Measurements from ENCODE around the gene EVPL.

- TF ChIP-seq, protein P1, sequence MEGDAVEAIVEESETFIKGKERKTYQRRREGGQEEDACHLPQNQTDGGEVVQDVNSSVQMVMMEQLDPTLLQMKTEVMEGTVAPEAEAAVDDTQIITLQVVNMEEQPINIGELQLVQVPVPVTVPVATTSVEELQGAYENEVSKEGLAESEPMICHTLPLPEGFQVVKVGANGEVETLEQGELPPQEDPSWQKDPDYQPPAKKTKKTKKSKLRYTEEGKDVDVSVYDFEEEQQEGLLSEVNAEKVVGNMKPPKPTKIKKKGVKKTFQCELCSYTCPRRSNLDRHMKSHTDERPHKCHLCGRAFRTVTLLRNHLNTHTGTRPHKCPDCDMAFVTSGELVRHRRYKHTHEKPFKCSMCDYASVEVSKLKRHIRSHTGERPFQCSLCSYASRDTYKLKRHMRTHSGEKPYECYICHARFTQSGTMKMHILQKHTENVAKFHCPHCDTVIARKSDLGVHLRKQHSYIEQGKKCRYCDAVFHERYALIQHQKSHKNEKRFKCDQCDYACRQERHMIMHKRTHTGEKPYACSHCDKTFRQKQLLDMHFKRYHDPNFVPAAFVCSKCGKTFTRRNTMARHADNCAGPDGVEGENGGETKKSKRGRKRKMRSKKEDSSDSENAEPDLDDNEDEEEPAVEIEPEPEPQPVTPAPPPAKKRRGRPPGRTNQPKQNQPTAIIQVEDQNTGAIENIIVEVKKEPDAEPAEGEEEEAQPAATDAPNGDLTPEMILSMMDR (IDR thresholded peaks at IDR 0.05; ENCODE audit: extremely low read depth in 1 of 2, insufficient read depth in 1 of 2, low read depth in 1 of 2, low read length in 2 of 2) = no peak
- no peak for TF ChIP-seq FOS (IDR thresholded peaks at IDR 0.05; ENCODE audit: borderline replicate concordance, insufficient read depth, low read length)
- no peak for TF ChIP-seq POLR2A (IDR thresholded peaks at IDR 0.05; ENCODE audit: low read depth, low read length)
- TF ChIP-seq POLR2AphosphoS5 (IDR thresholded peaks at IDR 0.05; ENCODE audit: insufficient read depth, low read depth, low read length) = no peak
- TF ChIP-seq EZH2 (IDR thresholded peaks at IDR 0.05; ENCODE audit: borderline replicate concordance, low read depth, low read length, severe bottlenecking) = no peak
Observed at GRCh38 chr17:75983501-75984181, 43.5 kb downstream of the EVPL start.
